H1 (cell line): ENCODE data around the gene TMEM108. TPM values are rescaled to one million over a fixed set of nuclear protein-coding genes. Genes with fewer than 3 reads are reported as not detected.

ENCODE experiments used
- CTCF ChIA-PET: fragments of 300-600 bp; sonication (Branson Sonifier 250); formaldehyde crosslinking; loops from one replicate; lab custom pipeline; 2021; ENCODE audit not compliant: partially characterized antibody; lab: Charles Lee
- POLR2A ChIA-PET: fragments of 300-600 bp; sonication (Branson Sonifier 250); formaldehyde crosslinking; loops from one replicate; lab custom pipeline; 2021; ENCODE audit warnings: inconsistent platforms; ENCODE audit not compliant: partially characterized antibody; lab: Charles Lee
- DNase-seq, 2 experiments: peaks; one replicate each; pipeline versions ENCODE4 v3.0.0 to v3.0.0-alpha.2; 2010 to 2022; ENCODE audit warnings: low spot score in 2 of 2, low read depth in 1 of 2, mixed read lengths in 1 of 2
- FAIRE-seq: peaks from 2 replicates; lab custom pipeline; 2011; peaks lifted over from hg19 to GRCh38; lab: Jason Lieb, UNC
- H2AFZ ChIP-seq: 2 replicates; pipeline ENCODE4 v1.8.1; 2012; ENCODE audit warnings: low read length, inconsistent platforms
- H2AK5ac ChIP-seq: 2 replicates; pipeline ENCODE4 v1.6.1; 2013; ENCODE audit warnings: low read depth, low read length
- H2BK120ac ChIP-seq: replicated peaks from 2 replicates; pipeline ENCODE3; 2013; ENCODE audit warnings: low read depth, low read length, inconsistent platforms
- H2BK12ac ChIP-seq: 2 replicates; pipeline ENCODE4 v1.6.1; 2013; ENCODE audit warnings: low read depth, low read length
- H2BK15ac ChIP-seq: 2 replicates; pipeline ENCODE4 v1.6.1; 2013; ENCODE audit warnings: low read length
- H2BK20ac ChIP-seq: 2 replicates; pipeline ENCODE4 v1.6.1; 2013; ENCODE audit warnings: low read length
- H2BK5ac ChIP-seq: 2 replicates; pipeline ENCODE4 v1.6.1; 2013; ENCODE audit warnings: low read depth, low read length
- H3K14ac ChIP-seq: 2 replicates; pipeline ENCODE4 v1.6.1; 2013; ENCODE audit warnings: inconsistent platforms; ENCODE audit not compliant: insufficient read length
- H3K18ac ChIP-seq: 2 replicates; pipeline ENCODE4 v1.6.1; 2013; ENCODE audit warnings: low read length; ENCODE audit errors: extremely low read depth
- H3K23ac ChIP-seq: 2 replicates; pipeline ENCODE4 v1.6.1; 2013; ENCODE audit warnings: inconsistent platforms; ENCODE audit not compliant: insufficient read length
- H3K23me2 ChIP-seq: 2 replicates; pipeline ENCODE4 v1.6.1; 2013; ENCODE audit warnings: low read depth, low read length
- H3K27ac ChIP-seq: 2 replicates; pipeline ENCODE4 v1.6.1; 2011; ENCODE audit warnings: low read depth, low read length, inconsistent platforms
- H3K27me3 ChIP-seq, 4 experiments: replicated peaks in 1 of 4; 1 replicate in 1 of 4; 2 replicates in 3 of 4; pipeline versions ENCODE4 v1.6.1 to v1.8.1; 2011 to 2013; ENCODE audit warnings: low read length in 3 of 4, mild to moderate bottlenecking in 3 of 4, inconsistent platforms in 2 of 4, mixed read lengths in 2 of 4, moderate library complexity in 1 of 4; ENCODE audit not compliant: control insufficient read depth in 3 of 4, insufficient read depth in 3 of 4; ENCODE audit errors: extremely low read depth in 1 of 4
- H3K36me3 ChIP-seq, 4 experiments: 2 replicates each; pipeline versions ENCODE4 v1.6.1 to v1.8.1; 2011 to 2013; ENCODE audit warnings: mild to moderate bottlenecking in 4 of 4, low read length in 3 of 4, moderate library complexity in 2 of 4, control low read depth in 1 of 4, inconsistent platforms in 1 of 4; ENCODE audit not compliant: insufficient read depth in 4 of 4, control insufficient read depth in 2 of 4
- H3K4ac ChIP-seq: replicated peaks from 2 replicates; pipeline ENCODE3; 2013; ENCODE audit warnings: low read length, low read depth, mixed read lengths, inconsistent platforms; ENCODE audit not compliant: insufficient read length
- H3K4me1 ChIP-seq, 4 experiments: replicated peaks in 1 of 4; 1 replicate in 1 of 4; 2 replicates in 3 of 4; pipeline versions ENCODE4 v1.6.1 to v1.8.1; 2011 to 2013; ENCODE audit warnings: low read length in 3 of 4, inconsistent platforms in 2 of 4, mixed read lengths in 1 of 4; ENCODE audit not compliant: insufficient read depth in 4 of 4, control insufficient read depth in 3 of 4
- H3K4me2 ChIP-seq, 2 experiments: 2 replicates each; pipeline versions ENCODE4 v1.6.1 to v1.8.1; 2011 to 2013; ENCODE audit warnings: low read depth in 2 of 2, low read length in 2 of 2, control low read depth in 1 of 2, inconsistent platforms in 1 of 2, mild to moderate bottlenecking in 1 of 2; ENCODE audit not compliant: insufficient read depth in 1 of 2
- H3K4me3 ChIP-seq, 4 experiments: fragments of 200-600, 300-600 bp in 1 of 4; sonication (generic), shearing (Covaris generic), sonication (Bioruptor Twin) in 1 of 4; 2 replicates each; pipeline versions ENCODE4 v1.5.1 to v1.8.1; 2011 to 2016; ENCODE audit warnings: low read length in 4 of 4, low read depth in 3 of 4, control low read depth in 2 of 4, inconsistent platforms in 2 of 4, mild to moderate bottlenecking in 2 of 4, mixed read lengths in 1 of 4, moderate library complexity in 1 of 4; ENCODE audit not compliant: insufficient read depth in 2 of 4; ENCODE audit errors: extremely low read depth in 1 of 4
- H3K56ac ChIP-seq: replicated peaks from 2 replicates; pipeline ENCODE3; 2013; ENCODE audit warnings: low read depth, mild to moderate bottlenecking, mixed read lengths, low read length, inconsistent platforms; ENCODE audit not compliant: insufficient read length
- H3K79me1 ChIP-seq: 2 replicates; pipeline ENCODE4 v1.6.1; 2013; ENCODE audit warnings: low read depth, low read length, control low read depth
- H3K79me2 ChIP-seq, 2 experiments: 2 replicates each; pipeline versions ENCODE4 v1.6.1 to v1.8.1; 2012 to 2013; ENCODE audit warnings: low read length in 2 of 2, mild to moderate bottlenecking in 2 of 2, inconsistent platforms in 1 of 2; ENCODE audit not compliant: insufficient read depth in 2 of 2, control insufficient read depth in 1 of 2
- H3K9ac ChIP-seq, 4 experiments: replicated peaks in 1 of 4; 1 replicate in 1 of 4; 2 replicates in 3 of 4; pipeline versions ENCODE4 v1.6.1 to v1.8.1; 2011 to 2013; ENCODE audit warnings: low read depth in 3 of 4, low read length in 3 of 4, control low read depth in 2 of 4, mild to moderate bottlenecking in 2 of 4, moderate library complexity in 2 of 4, inconsistent platforms in 1 of 4; ENCODE audit errors: extremely low read depth in 1 of 4
- H3K9me3 ChIP-seq, 2 experiments: 2 replicates each; pipeline versions ENCODE4 v1.6.1 to v1.8.1; 2012 to 2013; ENCODE audit warnings: mild to moderate bottlenecking in 2 of 2, moderate library complexity in 2 of 2, control low read depth in 1 of 2, inconsistent platforms in 1 of 2, low read depth in 1 of 2, low read length in 1 of 2, mixed read lengths in 1 of 2; ENCODE audit not compliant: insufficient read depth in 2 of 2
- H4K20me1 ChIP-seq, 2 experiments: replicated peaks in 1 of 2; 2 replicates each; pipeline versions ENCODE3 to v1.8.1; 2011 to 2013; ENCODE audit warnings: inconsistent platforms in 2 of 2, low read length in 2 of 2, mild to moderate bottlenecking in 1 of 2; ENCODE audit not compliant: insufficient read depth in 2 of 2, control insufficient read depth in 1 of 2
- H4K5ac ChIP-seq: 2 replicates; pipeline ENCODE4 v1.6.1; 2013; ENCODE audit warnings: low read length, low read depth, mixed read lengths, inconsistent platforms; ENCODE audit not compliant: insufficient read length
- H4K8ac ChIP-seq: 2 replicates; pipeline ENCODE4 v1.8.0; 2013; ENCODE audit warnings: mild to moderate bottlenecking, moderate library complexity, low read length, inconsistent platforms; ENCODE audit not compliant: insufficient read depth; ENCODE audit errors: extremely low read depth
- H4K91ac ChIP-seq: replicated peaks from 2 replicates; pipeline ENCODE3; 2013; ENCODE audit warnings: low read length, mixed read lengths, inconsistent platforms; ENCODE audit not compliant: insufficient read length
- CHD1 ChIP-seq: IDR thresholded peaks from 2 replicates; pipeline ENCODE4 v1.6.1; 2012; ENCODE audit warnings: low read depth, low read length, improper control_type of control experiment
- GTF2F1 ChIP-seq: IDR thresholded peaks from 2 replicates; pipeline ENCODE4 v1.6.1; 2012; ENCODE audit warnings: low read depth, low read length, improper control_type of control experiment, borderline replicate concordance
- JUND ChIP-seq: IDR thresholded peaks from 2 replicates; pipeline ENCODE4 v1.6.1; 2011; ENCODE audit warnings: mild to moderate bottlenecking, improper control_type of control experiment, low read length
- MAFK ChIP-seq: IDR thresholded peaks from 2 replicates; pipeline ENCODE4 v1.6.1; 2012; ENCODE audit warnings: low read depth, mild to moderate bottlenecking, improper control_type of control experiment, low read length
- RFX5 ChIP-seq: IDR thresholded peaks from 2 replicates; pipeline ENCODE4 v1.6.1; 2011; ENCODE audit warnings: low read depth, low read length, improper control_type of control experiment, borderline replicate concordance
- SIN3A ChIP-seq, 2 experiments: IDR thresholded peaks in 1 of 2; conservative IDR thresholded peaks in 1 of 2; 2 replicates each; pipeline ENCODE4 v1.6.1; 2011 to 2012; ENCODE audit warnings: low read length in 2 of 2, improper control_type of control experiment in 1 of 2, low read depth in 1 of 2, mild to moderate bottlenecking in 1 of 2
- SRF ChIP-seq: IDR thresholded peaks from 2 replicates; pipeline ENCODE4 v1.6.1; 2011; ENCODE audit warnings: mild to moderate bottlenecking, low read depth, low read length, moderate library complexity
- TBP ChIP-seq: IDR thresholded peaks from 2 replicates; pipeline ENCODE4 v1.6.1; 2011; ENCODE audit warnings: low read depth, low read length, improper control_type of control experiment
- USF2 ChIP-seq: IDR thresholded peaks from 2 replicates; pipeline ENCODE4 v1.6.1; 2011; ENCODE audit warnings: low read length, improper control_type of control experiment
- WGBS, 2 experiments: shearing (Covaris generic) in 1 of 2; methylation state at CpG; one replicate each; pipeline versions ENCODE4 v1.1.6 to v1.1.7; 2013 to 2015; ENCODE audit warnings: low lambda C conversion rate in 2 of 2, mixed read lengths in 2 of 2, inconsistent platforms in 1 of 2, low coverage in 1 of 2, missing lambda C conversion rate in 1 of 2; ENCODE audit not compliant: insufficient replicate concordance in 2 of 2, insufficient coverage in 1 of 2, insufficient read length in 1 of 2; ENCODE audit errors: extremely low coverage in 1 of 2, missing lambda C conversion rate in 1 of 2; 5-methylcytosine and 5-hydroxymethylcytosine counted together
- polyA plus RNA-seq, 7 experiments: library from polyadenylated mRNA; depleted of rRNA in 3 of 7; stranded (reverse) in 5 of 7; unstranded in 2 of 7; fragments of >200 nt in 5 of 7; fragments of 200-250 nt in 2 of 7; gene quantifications; 1 replicate in 5 of 7; 2 replicates in 1 of 7; 4 replicates in 1 of 7; pipeline versions ENCODE4 v1.2.1 to v1.2.3, GENCODE V29; 2011 to 2013; ENCODE audit warnings: missing spikeins in 2 of 7, mixed read lengths in 2 of 7
- total RNA-seq: library from RNA; stranded (reverse); fragmentation: NEBNext Ultra II Directional; extraction: Animal tissue kit (Norgen Biotek cat#: 25700); gene quantifications from 2 replicates; pipeline ENCODE4 v1.2.1, GENCODE V29; 2021

Gene TMEM108
- total and polyA plus RNA-seq, 2 of the 8 experiments (the other 6 are each of a cell fraction or from before 2014, with no cell fraction given): 14.3 to 16.2 TPM

GRCh38 chr3:133187870-133188379 is 149.7 kb downstream of the TMEM108 start:
- H4K20me1 ChIP-seq: no peaks in the 10 kb centered on the region
- no peak overlapping the region for H2AFZ ChIP-seq
- ChIA-PET CTCF (interaction anchor here (1.0 kb wide), 2 partner anchors 12 to 80 kb away, joined by 3 read pairs; no protein-coding TSS in a partner anchor), POLR2A (no interaction called here)
- FAIRE-seq: no peak
- H2BK12ac ChIP-seq: no peak overlapping the region
- no peak overlapping the region for H3K27ac ChIP-seq
- DNase-seq: no peak
- H2BK20ac ChIP-seq: no peak overlapping the region
- no peak overlapping the region for H2BK120ac ChIP-seq
- H3K56ac ChIP-seq: no peak overlapping the region
- H2BK5ac ChIP-seq: no peak overlapping the region
- H3K79me2 ChIP-seq: no peaks in the 10 kb centered on the region
- H3K14ac ChIP-seq: no peak overlapping the region
- H3K4me2 ChIP-seq: no peak overlapping the region
- no peak overlapping the region for H3K4ac ChIP-seq
- no peaks in the 10 kb centered on the region for H3K23me2 ChIP-seq
- no peaks in the 10 kb centered on the region for H3K9me3 ChIP-seq
- no peak overlapping the region for H4K91ac ChIP-seq
- H3K9ac ChIP-seq: no peak overlapping the region
- no peak overlapping the region for H3K18ac ChIP-seq
- H3K27me3 ChIP-seq: no peaks in the 10 kb centered on the region
- no peak overlapping the region for H4K8ac ChIP-seq
- H3K23ac ChIP-seq: no peak overlapping the region
- H3K4me3 ChIP-seq: no peak overlapping the region
- no peak overlapping the region for H4K5ac ChIP-seq
- H3K36me3 ChIP-seq: no peaks in the 10 kb centered on the region
- no peak overlapping the region for H2BK15ac ChIP-seq
- peaks cover 0 to 10% (median 3%) of the 10 kb centered on the region in 4 experiments; a peak in 1 of 7 replicates for H3K4me1 ChIP-seq
- 98% methylated on average over 3 of the region's 4 CpGs; no CpG with 5 or more reads in 1 of the 2 experiments for WGBS, 2 experiments
- H3K79me1 ChIP-seq: no peaks in the 10 kb centered on the region
- no peak overlapping the region for H2AK5ac ChIP-seq
- no peak for TF ChIP-seq JUND
- no peak for TF ChIP-seq RFX5
- no peak for TF ChIP-seq SRF
- TF ChIP-seq SIN3A (conservative IDR thresholded peaks at IDR 0.05 in 1 of 2, IDR thresholded peaks at IDR 0.05 in 1 of 2; ENCODE audit: low read depth in 1 of 2, low read length in 2 of 2): no peak
- TF ChIP-seq USF2: no peak
- TF ChIP-seq TBP: no peak
- no peak for TF ChIP-seq CHD1
- no peak for TF ChIP-seq GTF2F1
- no peak for TF ChIP-seq MAFK
